ENCODE measurements around the gene RAD51D. TPM values are rescaled to one million over a fixed set of nuclear protein-coding genes. Genes with fewer than 3 reads are reported as not detected.

RAD51D gene
- total RNA-seq, 1 experiment from 2014 or later, result 12.1 TPM

DNA sequence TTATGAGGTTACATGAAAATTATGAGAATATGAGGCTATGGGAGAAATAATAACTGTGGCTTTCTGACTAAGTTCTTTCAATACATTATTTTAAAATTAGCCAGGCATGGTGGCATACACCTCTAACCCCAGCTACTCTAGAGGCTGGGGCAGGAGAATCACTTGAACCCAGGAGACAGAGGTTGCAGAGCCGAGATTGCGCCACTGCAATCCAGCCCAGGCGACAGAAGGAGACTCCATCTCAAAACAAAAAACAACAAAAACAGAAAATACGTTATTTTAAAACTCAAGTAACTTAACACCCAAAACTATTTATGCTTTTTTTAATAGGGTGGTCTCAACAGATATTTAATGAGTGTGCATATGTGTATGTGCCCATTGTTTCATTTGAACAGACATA is 53.8 kb downstream of the RAD51D start:
- Histone ChIP-seq H3K4me3 (ENCODE audit: low read depth, low read length, poor library complexity, severe bottlenecking) (no peak overlapping the region), H3K27ac (ENCODE audit: low read depth, low read length, poor library complexity, severe bottlenecking) (no peak overlapping the region), H3K9me3 (ENCODE audit: low read depth, low read length, poor library complexity, severe bottlenecking) (no peaks in the 10 kb centered on the region), H3K36me3 (ENCODE audit: insufficient read depth, low read length, poor library complexity, severe bottlenecking) (no peaks in the 10 kb centered on the region), H3K27me3 (replicated peaks; ENCODE audit: insufficient read depth, low read depth, low read length, poor library complexity) (no peaks in the 10 kb centered on the region), H3K4me1 (ENCODE audit: insufficient read depth, low read length, poor library complexity, severe bottlenecking) (peaks cover 24% of the 10 kb centered on the region)
- no TSS peak for BruUV-seq (replicated peaks)
- intact Hi-C loops (cut with micrococcal nuclease; ENCODE audit: unreplicated experiment), result no loop called here
- CTCF ChIA-PET, result no interaction called here
- POLR2A ChIA-PET (ENCODE audit: low non-redundant PET), result interaction anchor here (0.7 kb wide), 1 partner anchor 69 kb away, joined by 3 read pairs; no protein-coding TSS in a partner anchor
- DNase-seq (ENCODE audit: low spot score), result no peak
- TF ChIP-seq, protein P1, sequence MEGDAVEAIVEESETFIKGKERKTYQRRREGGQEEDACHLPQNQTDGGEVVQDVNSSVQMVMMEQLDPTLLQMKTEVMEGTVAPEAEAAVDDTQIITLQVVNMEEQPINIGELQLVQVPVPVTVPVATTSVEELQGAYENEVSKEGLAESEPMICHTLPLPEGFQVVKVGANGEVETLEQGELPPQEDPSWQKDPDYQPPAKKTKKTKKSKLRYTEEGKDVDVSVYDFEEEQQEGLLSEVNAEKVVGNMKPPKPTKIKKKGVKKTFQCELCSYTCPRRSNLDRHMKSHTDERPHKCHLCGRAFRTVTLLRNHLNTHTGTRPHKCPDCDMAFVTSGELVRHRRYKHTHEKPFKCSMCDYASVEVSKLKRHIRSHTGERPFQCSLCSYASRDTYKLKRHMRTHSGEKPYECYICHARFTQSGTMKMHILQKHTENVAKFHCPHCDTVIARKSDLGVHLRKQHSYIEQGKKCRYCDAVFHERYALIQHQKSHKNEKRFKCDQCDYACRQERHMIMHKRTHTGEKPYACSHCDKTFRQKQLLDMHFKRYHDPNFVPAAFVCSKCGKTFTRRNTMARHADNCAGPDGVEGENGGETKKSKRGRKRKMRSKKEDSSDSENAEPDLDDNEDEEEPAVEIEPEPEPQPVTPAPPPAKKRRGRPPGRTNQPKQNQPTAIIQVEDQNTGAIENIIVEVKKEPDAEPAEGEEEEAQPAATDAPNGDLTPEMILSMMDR (conservative IDR thresholded peaks at IDR 0.05; ENCODE audit: low read depth, low read length), result no peak
- no peak for TF ChIP-seq EZH2 (IDR thresholded peaks at IDR 0.05; ENCODE audit: borderline replicate concordance, low read depth, low read length, poor library complexity, severe bottlenecking)

DNA sequence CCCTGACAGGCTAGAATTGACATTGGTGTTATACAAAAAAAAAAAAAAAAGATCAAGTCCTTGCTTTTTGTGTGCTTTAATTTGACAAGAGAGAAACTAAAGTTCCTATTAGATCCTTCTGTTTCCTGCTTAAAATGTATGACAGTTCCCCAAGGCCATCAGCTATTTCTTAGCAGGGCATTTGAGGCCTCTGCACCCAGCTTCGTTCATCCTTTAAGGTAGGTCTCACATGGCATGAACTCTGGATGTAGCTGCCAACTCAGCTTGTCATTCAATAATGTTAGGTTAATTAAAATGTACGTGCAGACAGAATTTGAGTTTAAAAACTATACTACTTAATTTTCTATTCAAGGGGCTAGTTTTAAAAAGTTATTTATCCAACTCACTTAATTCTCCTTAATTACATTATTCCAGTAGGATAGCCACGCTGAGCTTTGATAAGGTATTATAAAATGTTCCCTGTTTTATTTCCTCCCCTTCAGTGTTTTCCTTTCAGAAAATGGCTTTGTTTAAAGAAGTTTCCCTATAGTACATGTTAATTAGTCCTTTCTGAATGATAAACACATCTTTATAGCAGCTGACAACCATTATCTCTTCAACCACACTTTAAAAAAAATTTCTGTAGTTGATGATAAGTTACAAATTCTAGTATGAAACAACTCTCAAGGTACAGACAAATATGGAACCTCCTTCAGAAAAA is 55.0 kb downstream of the RAD51D start:
- TF ChIP-seq EZH2 (IDR thresholded peaks at IDR 0.05; ENCODE audit: borderline replicate concordance, low read depth, low read length, poor library complexity, severe bottlenecking), result no peak
- TF ChIP-seq, protein P1 (conservative IDR thresholded peaks at IDR 0.05; ENCODE audit: low read depth, low read length), result no peak
- Histone ChIP-seq H3K9me3 (ENCODE audit: low read depth, low read length, poor library complexity, severe bottlenecking) (no peaks in the 10 kb centered on the region), H3K27me3 (replicated peaks; ENCODE audit: insufficient read depth, low read depth, low read length, poor library complexity) (no peaks in the 10 kb centered on the region), H3K27ac (ENCODE audit: low read depth, low read length, poor library complexity, severe bottlenecking) (peak overlapping the region; percentile 84), H3K36me3 (ENCODE audit: insufficient read depth, low read length, poor library complexity, severe bottlenecking) (no peaks in the 10 kb centered on the region), H3K4me3 (ENCODE audit: low read depth, low read length, poor library complexity, severe bottlenecking) (no peak overlapping the region), H3K4me1 (ENCODE audit: insufficient read depth, low read length, poor library complexity, severe bottlenecking) (peaks cover 24% of the 10 kb centered on the region)
- ChIA-PET POLR2A (ENCODE audit: low non-redundant PET) (no interaction called here), CTCF (no interaction called here)
- DNase-seq (ENCODE audit: low spot score), result no peak
- no TSS peak for BruUV-seq (replicated peaks)
- intact Hi-C loops (cut with micrococcal nuclease; ENCODE audit: unreplicated experiment), result no loop called here

DNA sequence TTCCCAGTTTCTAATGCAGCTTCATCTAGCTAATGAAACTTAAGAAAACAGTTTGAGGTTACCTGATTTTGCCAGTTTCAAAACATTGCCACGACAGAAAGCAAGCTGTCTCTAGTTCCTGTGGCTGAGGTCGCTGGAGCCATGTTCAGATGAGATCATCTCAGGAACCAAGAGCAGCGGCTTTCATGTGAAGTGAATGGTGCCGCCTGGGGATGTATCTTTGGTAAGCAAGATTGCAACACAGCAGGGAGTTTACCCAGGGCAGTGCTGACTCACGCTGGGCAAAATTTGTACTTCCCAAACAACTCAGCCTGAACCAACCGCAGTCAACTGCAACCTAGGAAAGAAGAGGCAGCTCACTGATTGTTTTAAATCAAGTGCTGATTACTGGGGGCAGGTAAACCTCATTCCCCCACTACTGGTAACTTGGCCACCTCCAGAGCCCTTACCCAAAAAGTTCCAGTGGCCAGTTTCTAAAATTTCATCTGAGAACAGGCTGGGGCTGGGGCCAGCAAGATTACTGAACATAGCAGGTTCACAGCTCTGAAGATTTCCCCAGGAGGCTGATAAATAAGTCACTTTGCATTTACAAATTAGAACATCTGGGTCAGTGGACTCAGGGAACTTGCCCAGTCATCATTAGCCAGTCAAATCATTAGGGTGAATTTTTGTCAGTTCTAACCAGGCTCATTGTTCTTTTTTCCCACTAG is 56.0 kb downstream of the RAD51D start, which contains the start of gene RFFL:
RFFL (minus strand) TSS at position 194 of the 710 bp plus-strand sequence. CDS start 37,154 bp downstream, outside the sequence.
- no peak for TF ChIP-seq EZH2 (IDR thresholded peaks at IDR 0.05; ENCODE audit: borderline replicate concordance, low read depth, low read length, poor library complexity, severe bottlenecking)
- TF ChIP-seq, protein P1 (conservative IDR thresholded peaks at IDR 0.05; ENCODE audit: low read depth, low read length), result no peak
- intact Hi-C loops (cut with micrococcal nuclease; ENCODE audit: unreplicated experiment), result no loop called here
- H3K27me3 ChIP-seq (replicated peaks; ENCODE audit: insufficient read depth, low read depth, low read length, poor library complexity), result no peaks in the 10 kb centered on the region
- peaks cover 24% of the 10 kb centered on the region for H3K4me1 ChIP-seq (ENCODE audit: insufficient read depth, low read length, poor library complexity, severe bottlenecking)
- H3K36me3 ChIP-seq (ENCODE audit: insufficient read depth, low read length, poor library complexity, severe bottlenecking), result no peaks in the 10 kb centered on the region
- BruUV-seq (replicated peaks), result TSS peak; percentile 97
- no peaks in the 10 kb centered on the region for H3K9me3 ChIP-seq (ENCODE audit: low read depth, low read length, poor library complexity, severe bottlenecking)
- peak; percentile 92 for DNase-seq (ENCODE audit: low spot score)
- CTCF ChIA-PET, result no interaction called here
- H3K27ac ChIP-seq (ENCODE audit: low read depth, low read length, poor library complexity, severe bottlenecking), result peak within 1 kb of the TSS; percentile 84
- POLR2A ChIA-PET (ENCODE audit: low non-redundant PET), result no interaction called here
- peak within 1 kb of the TSS; percentile 12 for H3K4me3 ChIP-seq (ENCODE audit: low read depth, low read length, poor library complexity, severe bottlenecking)

Measured in A673 (cell line).